ENCODE measurements around the gene ARHGEF3.

Gene ARHGEF3

GRCh38 chr3:56754741-56755417 lies 46.9 kb downstream of the ARHGEF3 start:
- H3K27ac ChIP-seq (ENCODE audit: extremely low read depth, low read depth, low read length): no peak overlapping the region
- no peak overlapping the region for H3K4me3 ChIP-seq (ENCODE audit: low read depth, low read length)
- peaks cover 4 to 16% of the 10 kb centered on the region in 2 experiments; a peak in 2 of 3 replicates for H3K36me3 ChIP-seq (ENCODE audit: control insufficient read depth in 2 of 2, insufficient read depth in 1 of 2, low read length in 2 of 2)
- H3K4me1 ChIP-seq (ENCODE audit: control insufficient read depth, insufficient read depth, low read length): no peaks in the 10 kb centered on the region
- ChIA-PET POLR2A (interaction anchor here (0.6 kb wide), 1 partner anchor 368 kb away, joined by 3 read pairs; no protein-coding TSS in a partner anchor), CTCF (interaction anchor here (1.0 kb wide), 1 partner anchor 45 kb away, joined by 4 read pairs; no protein-coding TSS in a partner anchor)
- no peak for TF ChIP-seq ZNF24 (tag by site-specific recombination; IDR thresholded peaks at IDR 0.05)
- TF ChIP-seq ZNF792 (tag by site-specific recombination; IDR thresholded peaks at IDR 0.05): no peak
- no peak for TF ChIP-seq ZNF248 (tag by site-specific recombination; IDR thresholded peaks at IDR 0.05)
- no peak for TF ChIP-seq PRDM4 (tag by site-specific recombination; IDR thresholded peaks at IDR 0.05)
- no peak for TF ChIP-seq YY1 (tag by site-specific recombination; IDR thresholded peaks at IDR 0.05)
- TF ChIP-seq KLF9 (tag by site-specific recombination; IDR thresholded peaks at IDR 0.05; ENCODE audit: low read depth): no peak
- no peak for TF ChIP-seq ZNF335 (tag by site-specific recombination; conservative IDR thresholded peaks at IDR 0.05)
- TF ChIP-seq ZBTB26 (tag by site-specific recombination; optimal IDR thresholded peaks at IDR 0.05): no peak
- TF ChIP-seq ZNF214 (tag by site-specific recombination; IDR thresholded peaks at IDR 0.05; ENCODE audit: borderline replicate concordance): no peak
- no peak for TF ChIP-seq ZNF280C (tag by site-specific recombination; IDR thresholded peaks at IDR 0.05)
- no peaks in the 10 kb centered on the region for H3K9me3 ChIP-seq (ENCODE audit: control insufficient read depth, insufficient read depth, low read depth, low read length)

GRCh38 chr3:56753206-56753820 lies 48.4 kb downstream of the ARHGEF3 start:
- Histone ChIP-seq H3K4me1 (ENCODE audit: control insufficient read depth, insufficient read depth, low read length) (no peaks in the 10 kb centered on the region), H3K27ac (ENCODE audit: extremely low read depth, low read depth, low read length) (no peak overlapping the region), H3K9me3 (ENCODE audit: control insufficient read depth, insufficient read depth, low read depth, low read length) (no peaks in the 10 kb centered on the region), H3K4me3 (ENCODE audit: low read depth, low read length) (no peak overlapping the region), H3K36me3 (ENCODE audit: control insufficient read depth in 2 of 2, insufficient read depth in 1 of 2, low read length in 2 of 2) (peaks cover 4 to 29% of the 10 kb centered on the region in 2 experiments; a peak in 2 of 3 replicates)
- ChIA-PET CTCF (interaction anchor here (0.7 kb wide), 1 partner anchor 54 kb away, joined by 3 read pairs; no protein-coding TSS in a partner anchor), POLR2A (no interaction called here)
- TF ChIP-seq WT1 (tag by site-specific recombination; IDR thresholded peaks at IDR 0.05): no peak
- TF ChIP-seq SP3 (tag by site-specific recombination; IDR thresholded peaks at IDR 0.05): no peak
- TF ChIP-seq ZEB2 (tag by site-specific recombination; IDR thresholded peaks at IDR 0.05): no peak
- TF ChIP-seq ZNF311 (tag by site-specific recombination; IDR thresholded peaks at IDR 0.05; ENCODE audit: borderline replicate concordance): no peak
- no peak for TF ChIP-seq ZNF335 (tag by site-specific recombination; conservative IDR thresholded peaks at IDR 0.05)
- TF ChIP-seq BCL6B (tag by site-specific recombination; IDR thresholded peaks at IDR 0.05): no peak
- TF ChIP-seq ZNF623 (tag by site-specific recombination; IDR thresholded peaks at IDR 0.05): no peak
- TF ChIP-seq RBAK (tag by site-specific recombination; IDR thresholded peaks at IDR 0.05): no peak
- TF ChIP-seq ZBTB1 (tag by site-specific recombination; IDR thresholded peaks at IDR 0.05): no peak

All from HEK293 (cell line).